VCaP (cell line): ENCODE data around the gene PPP2R2C.

Source experiments
- H3K27ac ChIP-seq: fragments of 450-650 bp; 2 replicates; pipeline ENCODE4 v1.5.1; 2017
- TF ChIP-seq, protein P1 (sequence below): fragments of 450-650 bp; conservative IDR thresholded peaks from 2 replicates; pipeline ENCODE4 v1.5.1; 2017; ENCODE audit warnings: mild to moderate bottlenecking, moderate library complexity

Gene PPP2R2C

GRCh38 chr4:6298035-6298434, 174.4 kb downstream of the PPP2R2C start:
- H3K27ac ChIP-seq, result no peak overlapping the region
- TF ChIP-seq, protein P1, sequence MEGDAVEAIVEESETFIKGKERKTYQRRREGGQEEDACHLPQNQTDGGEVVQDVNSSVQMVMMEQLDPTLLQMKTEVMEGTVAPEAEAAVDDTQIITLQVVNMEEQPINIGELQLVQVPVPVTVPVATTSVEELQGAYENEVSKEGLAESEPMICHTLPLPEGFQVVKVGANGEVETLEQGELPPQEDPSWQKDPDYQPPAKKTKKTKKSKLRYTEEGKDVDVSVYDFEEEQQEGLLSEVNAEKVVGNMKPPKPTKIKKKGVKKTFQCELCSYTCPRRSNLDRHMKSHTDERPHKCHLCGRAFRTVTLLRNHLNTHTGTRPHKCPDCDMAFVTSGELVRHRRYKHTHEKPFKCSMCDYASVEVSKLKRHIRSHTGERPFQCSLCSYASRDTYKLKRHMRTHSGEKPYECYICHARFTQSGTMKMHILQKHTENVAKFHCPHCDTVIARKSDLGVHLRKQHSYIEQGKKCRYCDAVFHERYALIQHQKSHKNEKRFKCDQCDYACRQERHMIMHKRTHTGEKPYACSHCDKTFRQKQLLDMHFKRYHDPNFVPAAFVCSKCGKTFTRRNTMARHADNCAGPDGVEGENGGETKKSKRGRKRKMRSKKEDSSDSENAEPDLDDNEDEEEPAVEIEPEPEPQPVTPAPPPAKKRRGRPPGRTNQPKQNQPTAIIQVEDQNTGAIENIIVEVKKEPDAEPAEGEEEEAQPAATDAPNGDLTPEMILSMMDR, result no peak

DNA sequence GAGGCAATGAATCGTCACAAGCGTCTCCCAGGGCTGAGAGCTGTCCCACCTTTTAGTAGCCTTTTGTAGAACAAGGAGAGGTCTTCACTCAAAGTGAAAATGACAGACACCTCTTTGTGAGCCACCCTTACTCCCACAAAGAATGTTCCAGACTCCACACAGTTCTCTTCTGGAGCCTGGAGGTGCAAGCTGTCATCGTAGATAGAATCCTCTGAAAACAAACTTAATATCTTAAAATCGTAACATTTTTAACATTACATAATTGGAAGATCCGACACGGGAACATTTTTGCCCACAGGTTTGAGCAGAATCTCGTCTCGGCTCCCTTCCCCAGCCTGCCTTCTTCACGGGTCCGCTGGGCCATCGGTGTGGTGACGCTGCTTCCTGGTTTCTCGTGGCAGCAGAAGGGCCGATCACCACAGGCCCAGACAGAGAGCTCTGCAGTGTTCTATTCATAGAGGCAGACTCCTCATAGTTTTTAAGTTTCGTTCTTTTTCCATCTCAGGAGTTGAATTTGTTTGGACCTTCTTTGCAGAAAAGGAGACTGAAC, 175.1 kb downstream of the PPP2R2C start:
- TF ChIP-seq, protein P1, result no peak
- H3K27ac ChIP-seq, result no peak overlapping the region

DNA sequence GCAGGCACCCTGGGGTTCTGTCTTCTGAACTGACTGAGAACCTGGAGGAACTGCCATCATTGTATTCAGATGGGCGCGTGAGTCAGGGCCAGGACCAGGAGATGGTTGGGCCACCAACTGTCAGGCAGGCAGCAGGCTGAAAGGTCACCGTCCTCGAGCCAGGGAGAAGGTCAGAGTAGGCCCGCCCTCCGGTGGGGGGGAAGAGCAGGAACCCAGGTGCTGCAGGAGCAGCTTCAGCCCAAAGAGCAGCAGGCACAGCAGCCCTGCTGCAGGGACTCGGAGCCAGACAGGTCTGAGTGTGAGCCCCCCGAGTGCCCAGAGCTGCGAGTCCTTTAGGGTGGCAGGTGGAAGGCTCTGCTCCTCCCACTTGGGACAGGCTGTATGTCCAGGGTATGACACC, 176.4 kb downstream of the PPP2R2C start:
- no peak overlapping the region for H3K27ac ChIP-seq
- TF ChIP-seq, protein P1, result no peak

DNA sequence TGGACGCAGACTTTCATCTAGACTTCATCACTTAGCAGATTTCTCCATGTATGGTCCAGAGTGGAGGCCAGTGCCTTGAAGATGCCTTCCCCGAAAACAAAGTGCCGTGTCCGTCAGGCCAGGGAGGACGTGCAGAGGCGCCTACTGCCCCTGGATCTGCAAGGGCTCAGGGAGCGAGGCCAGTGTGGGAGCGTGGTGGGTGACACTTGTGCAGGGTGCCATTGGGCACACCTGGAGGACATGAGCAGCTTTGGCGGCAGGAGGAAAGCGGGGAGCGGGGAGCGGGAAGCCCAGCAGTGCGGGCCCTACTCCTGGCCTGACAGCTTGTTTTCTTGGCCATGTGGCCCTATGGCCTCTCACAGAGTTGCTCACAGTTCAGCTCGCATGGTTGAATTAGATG, 176.9 kb downstream of the PPP2R2C start:
- no peak overlapping the region for H3K27ac ChIP-seq
- TF ChIP-seq, protein P1, result no peak

DNA sequence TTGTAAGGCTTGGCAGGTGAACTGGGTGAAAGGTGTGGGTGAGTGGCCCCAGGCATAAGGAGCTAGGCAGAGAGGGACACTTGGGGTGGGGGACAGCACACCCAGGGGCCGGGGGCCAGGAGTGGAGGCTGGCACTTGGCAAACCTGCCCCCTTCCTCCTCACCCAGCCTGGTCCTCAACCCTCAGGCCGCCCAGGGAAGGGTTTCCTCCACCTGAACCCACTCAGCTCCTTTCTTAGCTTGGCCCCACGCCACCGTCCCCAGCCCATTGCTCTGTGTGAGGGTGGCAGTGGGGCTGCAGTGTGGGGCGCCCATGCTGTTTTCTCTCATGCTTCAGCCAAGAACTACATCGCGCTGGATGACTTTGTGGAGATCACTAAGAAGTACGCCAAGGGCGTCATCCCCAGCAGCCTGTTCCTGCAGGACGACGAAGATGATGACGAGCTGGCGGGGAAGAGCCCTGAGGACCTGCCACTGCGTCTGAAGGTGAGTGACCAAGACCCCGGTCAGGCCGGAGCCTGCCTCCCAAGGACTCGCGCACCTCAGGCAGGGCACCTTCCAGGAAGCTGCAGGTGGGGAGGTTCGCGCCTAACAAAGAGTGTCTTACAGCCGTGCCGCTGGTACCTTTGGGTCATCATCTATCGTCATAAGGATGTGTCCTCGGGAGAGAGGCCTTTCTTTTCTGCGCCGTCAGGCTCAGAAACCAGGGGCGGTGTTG, 177.6 kb downstream of the PPP2R2C start:
- TF ChIP-seq, protein P1, result no peak
- no peak overlapping the region for H3K27ac ChIP-seq

- TF ChIP-seq, protein P1, result no peak
- H3K27ac ChIP-seq, result no peak overlapping the region
Measured at GRCh38 chr4:6293661-6294060, 178.8 kb downstream of the PPP2R2C start.

DNA sequence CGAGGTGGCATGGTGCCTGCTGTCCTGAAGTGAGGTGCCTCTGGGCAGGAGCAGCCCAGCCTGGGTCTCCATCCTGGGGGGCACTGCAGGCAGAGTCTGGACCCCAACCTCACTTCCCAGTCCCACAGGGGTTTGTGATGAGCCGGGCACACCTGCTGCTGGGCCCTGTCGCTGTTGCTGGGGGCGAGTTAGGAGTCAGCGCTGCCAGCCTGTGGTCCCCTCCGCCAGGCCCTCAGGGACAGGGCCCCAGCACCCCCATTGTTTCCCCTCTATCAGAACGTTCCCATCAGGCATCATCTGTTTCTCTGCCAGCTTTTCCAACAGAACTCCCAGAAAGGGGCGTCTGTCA, 179.3 kb downstream of the PPP2R2C start:
- H3K27ac ChIP-seq, result no peak overlapping the region
- TF ChIP-seq, protein P1, result no peak
